Prostate gland (tissue), 2 donors: ENCODE data around the gene GOLPH3L.

Experiments
- POLR2A ChIP-seq: fragments of 450-650 bp; IDR thresholded peaks from one replicate; pipeline ENCODE4 v1.6.1; 2016; ENCODE audit warnings: antibody characterized with exemption, mild to moderate bottlenecking
- POLR2AphosphoS5 ChIP-seq: sonication (generic); formaldehyde crosslinking; IDR thresholded peaks from one replicate; pipeline ENCODE4 v1.6.1; 2017; ENCODE audit warnings: antibody characterized with exemption
- TF ChIP-seq, protein P1 (sequence below), 4 experiments: fragments of 200-600 bp in 2 of 4; fragments of 450-650 bp in 2 of 4; sonication (generic) in 2 of 4; IDR thresholded peaks; 1 replicate in 3 of 4; 2 replicates in 1 of 4; pipeline ENCODE4 v1.5.1; 2016 to 2019; ENCODE audit warnings: antibody characterized with exemption in 4 of 4, mild to moderate bottlenecking in 2 of 4, moderate library complexity in 2 of 4

DNA sequence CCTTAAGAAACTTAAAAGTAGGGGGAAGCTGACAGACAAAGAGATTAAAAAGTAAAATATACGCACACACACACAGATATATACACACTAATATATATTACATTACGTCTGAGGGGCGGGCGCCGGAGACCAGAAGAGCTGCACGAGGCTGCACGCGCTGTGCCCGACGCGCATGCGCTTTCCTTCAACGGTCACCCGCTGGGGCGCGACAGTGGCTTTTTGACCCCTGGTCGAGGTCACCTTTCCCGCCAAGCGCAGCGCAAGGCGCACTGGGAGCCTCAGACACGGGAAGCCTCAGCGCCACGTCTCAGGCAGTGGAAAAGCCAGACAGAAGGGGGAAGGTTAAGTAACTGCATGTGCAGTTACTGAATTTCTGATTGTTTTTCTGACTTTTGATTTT, 23.7 kb upstream of the GOLPH3L start, which contains the start of gene HORMAD1:
- TF ChIP-seq, protein P1, sequence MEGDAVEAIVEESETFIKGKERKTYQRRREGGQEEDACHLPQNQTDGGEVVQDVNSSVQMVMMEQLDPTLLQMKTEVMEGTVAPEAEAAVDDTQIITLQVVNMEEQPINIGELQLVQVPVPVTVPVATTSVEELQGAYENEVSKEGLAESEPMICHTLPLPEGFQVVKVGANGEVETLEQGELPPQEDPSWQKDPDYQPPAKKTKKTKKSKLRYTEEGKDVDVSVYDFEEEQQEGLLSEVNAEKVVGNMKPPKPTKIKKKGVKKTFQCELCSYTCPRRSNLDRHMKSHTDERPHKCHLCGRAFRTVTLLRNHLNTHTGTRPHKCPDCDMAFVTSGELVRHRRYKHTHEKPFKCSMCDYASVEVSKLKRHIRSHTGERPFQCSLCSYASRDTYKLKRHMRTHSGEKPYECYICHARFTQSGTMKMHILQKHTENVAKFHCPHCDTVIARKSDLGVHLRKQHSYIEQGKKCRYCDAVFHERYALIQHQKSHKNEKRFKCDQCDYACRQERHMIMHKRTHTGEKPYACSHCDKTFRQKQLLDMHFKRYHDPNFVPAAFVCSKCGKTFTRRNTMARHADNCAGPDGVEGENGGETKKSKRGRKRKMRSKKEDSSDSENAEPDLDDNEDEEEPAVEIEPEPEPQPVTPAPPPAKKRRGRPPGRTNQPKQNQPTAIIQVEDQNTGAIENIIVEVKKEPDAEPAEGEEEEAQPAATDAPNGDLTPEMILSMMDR (IDR thresholded peaks at IDR 0.05) = no peak
- no peak for TF ChIP-seq POLR2AphosphoS5
- TF ChIP-seq POLR2A = no peak
